Measurements from ENCODE around the gene PPP1R37. TPM values are rescaled to one million over a fixed set of nuclear protein-coding genes. Genes with fewer than 3 reads are reported as not detected.

Gene PPP1R37
- total RNA-seq, 1 donor = 53.6 TPM

GRCh38 chr19:45139286-45140143, 46.5 kb downstream of the PPP1R37 start:
- no peak for TF ChIP-seq CTCF (IDR thresholded peaks at IDR 0.05; ENCODE audit: extremely low read depth, low read depth, low read length)
- peaks cover 48% of the 10 kb centered on the region for H3K79me2 ChIP-seq (ENCODE audit: insufficient read depth, low read length)
- no peaks in the 10 kb centered on the region for H3K9me3 ChIP-seq (ENCODE audit: low read depth, low read length)
- H3K4me3 ChIP-seq (ENCODE audit: insufficient read depth, low read length) = no peak overlapping the region
- peaks cover 12% of the 10 kb centered on the region for H3K36me3 ChIP-seq (ENCODE audit: insufficient read depth, low read length)
- DNase-seq (ENCODE audit: insufficient read length, low spot score, missing footprints) = peak; percentile 81
- H4K20me1 ChIP-seq (ENCODE audit: insufficient read depth, low read length) = peaks cover 22% of the 10 kb centered on the region
- H3K4me2 ChIP-seq (ENCODE audit: insufficient read depth, low read length) = no peak overlapping the region
- no peaks in the 10 kb centered on the region for H3K4me1 ChIP-seq (ENCODE audit: insufficient read depth, low read length)
- H3K27ac ChIP-seq (ENCODE audit: low read depth, low read length) = no peak overlapping the region
- H3K27me3 ChIP-seq (ENCODE audit: insufficient read depth, low read length) = no peaks in the 10 kb centered on the region
- no peak overlapping the region for H2AFZ ChIP-seq (ENCODE audit: low read length)

GRCh38 chr19:45140144-45140503, 47.1 kb downstream of the PPP1R37 start:
- DNase-seq (ENCODE audit: insufficient read length, low spot score, missing footprints) = no peak
- Histone ChIP-seq H3K4me3 (ENCODE audit: insufficient read depth, low read length) (no peak overlapping the region), H3K4me2 (ENCODE audit: insufficient read depth, low read length) (no peak overlapping the region), H4K20me1 (ENCODE audit: insufficient read depth, low read length) (peaks cover 22% of the 10 kb centered on the region), H3K27me3 (ENCODE audit: insufficient read depth, low read length) (no peaks in the 10 kb centered on the region), H2AFZ (ENCODE audit: low read length) (no peak overlapping the region), H3K27ac (ENCODE audit: low read depth, low read length) (no peak overlapping the region), H3K36me3 (ENCODE audit: insufficient read depth, low read length) (peaks cover 12% of the 10 kb centered on the region), H3K9me3 (ENCODE audit: low read depth, low read length) (no peaks in the 10 kb centered on the region), H3K4me1 (ENCODE audit: insufficient read depth, low read length) (no peaks in the 10 kb centered on the region), H3K79me2 (ENCODE audit: insufficient read depth, low read length) (peaks cover 43% of the 10 kb centered on the region)
- no peak for TF ChIP-seq CTCF (IDR thresholded peaks at IDR 0.05; ENCODE audit: extremely low read depth, low read depth, low read length)

- DNase-seq (ENCODE audit: insufficient read length, low spot score, missing footprints) = no peak
- H3K27me3 ChIP-seq (ENCODE audit: insufficient read depth, low read length) = no peaks in the 10 kb centered on the region
- H2AFZ ChIP-seq (ENCODE audit: low read length) = no peak overlapping the region
- no peak overlapping the region for H3K27ac ChIP-seq (ENCODE audit: low read depth, low read length)
- TF ChIP-seq CTCF (IDR thresholded peaks at IDR 0.05; ENCODE audit: extremely low read depth, low read depth, low read length) = no peak
- peaks cover 22% of the 10 kb centered on the region for H4K20me1 ChIP-seq (ENCODE audit: insufficient read depth, low read length)
- no peak overlapping the region for H3K4me3 ChIP-seq (ENCODE audit: insufficient read depth, low read length)
- H3K79me2 ChIP-seq (ENCODE audit: insufficient read depth, low read length) = peaks cover 38% of the 10 kb centered on the region
- no peaks in the 10 kb centered on the region for H3K9me3 ChIP-seq (ENCODE audit: low read depth, low read length)
- H3K36me3 ChIP-seq (ENCODE audit: insufficient read depth, low read length) = peaks cover 12% of the 10 kb centered on the region
- H3K4me2 ChIP-seq (ENCODE audit: insufficient read depth, low read length) = no peak overlapping the region
- no peaks in the 10 kb centered on the region for H3K4me1 ChIP-seq (ENCODE audit: insufficient read depth, low read length)
These were observed 47.6 kb downstream of the PPP1R37 start for GRCh38 chr19:45140533-45140932.

GRCh38 chr19:45141203-45141900, 48.4 kb downstream of the PPP1R37 start:
- DNase-seq (ENCODE audit: insufficient read length, low spot score, missing footprints) = peak; percentile 26
- no peak overlapping the region for H3K4me3 ChIP-seq (ENCODE audit: insufficient read depth, low read length)
- no peak for TF ChIP-seq CTCF (IDR thresholded peaks at IDR 0.05; ENCODE audit: extremely low read depth, low read depth, low read length)
- no peak overlapping the region for H3K27ac ChIP-seq (ENCODE audit: low read depth, low read length)
- H3K79me2 ChIP-seq (ENCODE audit: insufficient read depth, low read length) = peaks cover 32% of the 10 kb centered on the region
- H3K27me3 ChIP-seq (ENCODE audit: insufficient read depth, low read length) = no peaks in the 10 kb centered on the region
- H3K4me2 ChIP-seq (ENCODE audit: insufficient read depth, low read length) = no peak overlapping the region
- peaks cover 21% of the 10 kb centered on the region for H4K20me1 ChIP-seq (ENCODE audit: insufficient read depth, low read length)
- peaks cover 12% of the 10 kb centered on the region for H3K36me3 ChIP-seq (ENCODE audit: insufficient read depth, low read length)
- H3K9me3 ChIP-seq (ENCODE audit: low read depth, low read length) = no peaks in the 10 kb centered on the region
- no peaks in the 10 kb centered on the region for H3K4me1 ChIP-seq (ENCODE audit: insufficient read depth, low read length)
- H2AFZ ChIP-seq (ENCODE audit: low read length) = no peak overlapping the region

All from osteoblast (primary cell).